ENCODE data around the gene CCDC87.
"Not testable (repeated sequence)": the region's sequence is repeated elsewhere in the genome, so short reads cannot be mapped to it uniquely, and the experiment has no call there.

The CCDC87 gene

GRCh38 chr11:66614073-66614472 is 21.2 kb upstream of the CCDC87 start:
- no peak for DNase-seq

- no peak for DNase-seq
Measured at GRCh38 chr11:66612458-66612857, 19.6 kb upstream of the CCDC87 start.

GRCh38 chr11:66609721-66610617 is 17.1 kb upstream of the CCDC87 start:
- no peak for DNase-seq

- DNase-seq, result no peak
Measured at GRCh38 chr11:66607126-66607834, 14.4 kb upstream of the CCDC87 start.

- not testable (repeated sequence) for DNase-seq
Measured at GRCh38 chr11:66606608-66607007, 13.7 kb upstream of the CCDC87 start.

- DNase-seq, result no peak
Measured at GRCh38 chr11:66604155-66604554, 11.3 kb upstream of the CCDC87 start.

GRCh38 chr11:66603072-66603471 is 10.2 kb upstream of the CCDC87 start:
- no peak for DNase-seq

GRCh38 chr11:66600631-66601233 is 7.9 kb upstream of the CCDC87 start:
- DNase-seq, result no peak

GRCh38 chr11:66600219-66600618 is 7.4 kb upstream of the CCDC87 start:
- DNase-seq, result no peak

GRCh38 chr11:66598993-66599392 is 6.1 kb upstream of the CCDC87 start:
- no peak for DNase-seq

- DNase-seq, result no peak
Measured at GRCh38 chr11:66595245-66595904, 2.5 kb upstream of the CCDC87 start.

- DNase-seq, result no peak
Measured at GRCh38 chr11:66593650-66594049, 787 bp upstream of the CCDC87 start.

- DNase-seq, result no peak
Measured at GRCh38 chr11:66593303-66593635, 406 bp upstream of the CCDC87 start.

- no peak for DNase-seq
Measured at GRCh38 chr11:66591175-66591574, 1.7 kb downstream of the CCDC87 start.

GRCh38 chr11:66589996-66590675 is 2.7 kb downstream of the CCDC87 start:
- no peak for DNase-seq

- not testable (repeated sequence) for DNase-seq
Measured at GRCh38 chr11:66589315-66589714, 3.5 kb downstream of the CCDC87 start.

- no peak for DNase-seq
Measured at GRCh38 chr11:66586136-66586535, 6.7 kb downstream of the CCDC87 start.

- not testable (repeated sequence) for DNase-seq
Measured at GRCh38 chr11:66585447-66585846, 7.4 kb downstream of the CCDC87 start.

GRCh38 chr11:66582565-66583147 is 10.2 kb downstream of the CCDC87 start:
- not testable (repeated sequence) for DNase-seq

- DNase-seq, result no peak
Measured at GRCh38 chr11:66581261-66581660, 11.6 kb downstream of the CCDC87 start.

- DNase-seq, result no peak
Measured at GRCh38 chr11:66580803-66581202, 12.1 kb downstream of the CCDC87 start.

- DNase-seq, result peak; percentile 17
Measured at GRCh38 chr11:66579017-66579606, 13.8 kb downstream of the CCDC87 start.

Data from NCI-H2107 (cell line).